ENCODE data around the gene AIPL1. TPM values are rescaled to one million over a fixed set of nuclear protein-coding genes. Genes with fewer than 3 reads are reported as not detected.

Gene AIPL1
- polyA plus RNA-seq, 10 donors, result 0.07 TPM; not detected in 9

- DNase-seq, result peak; percentile 59 to 79 (median 68)
These were observed 13.0 kb downstream of the AIPL1 start for GRCh38 chr17:6421700-6422604.

DNA sequence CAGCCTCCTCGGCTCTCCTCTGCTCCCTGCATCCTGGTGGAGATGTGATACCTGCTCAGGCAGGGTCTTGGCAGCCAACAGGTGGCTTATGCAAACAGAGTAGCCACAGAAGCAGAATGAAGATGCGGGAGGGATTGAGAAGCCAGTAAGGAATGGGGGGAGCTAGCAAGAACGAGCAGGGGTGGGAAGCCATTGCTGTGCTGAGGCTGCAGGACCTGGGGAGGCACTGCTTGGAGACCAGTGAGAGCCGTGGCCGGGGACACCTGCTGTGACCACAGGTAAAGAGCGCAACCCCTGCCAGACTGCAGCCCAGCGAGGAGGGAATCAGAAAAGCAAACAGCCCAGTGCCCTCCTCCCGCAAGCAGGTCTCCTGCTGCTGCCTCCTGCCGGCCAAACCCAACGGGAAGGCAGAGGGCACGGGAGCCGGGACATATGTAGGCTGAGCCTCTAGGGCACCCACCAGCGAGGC lies 14.7 kb downstream of the AIPL1 start:
- DNase-seq, result no peak

DNA sequence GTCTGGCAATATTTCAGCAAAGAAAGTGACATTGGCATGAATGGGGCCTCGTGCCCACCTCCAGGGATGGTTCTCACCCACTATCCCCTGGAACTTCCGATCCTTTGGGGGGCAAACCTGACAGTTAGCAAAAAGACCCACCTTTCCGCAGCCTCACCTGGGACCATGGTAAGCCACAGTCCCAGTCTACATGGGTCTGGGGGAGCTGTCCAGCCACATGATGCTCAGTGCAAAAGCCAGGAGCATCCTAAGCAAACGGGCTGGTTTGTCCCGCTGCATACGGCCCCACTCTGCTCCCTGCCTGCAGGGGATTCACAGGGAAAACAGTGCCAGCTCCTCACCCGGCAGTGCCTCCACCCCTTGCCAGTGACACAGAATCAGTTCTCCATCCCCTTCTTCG lies 19.3 kb downstream of the AIPL1 start:
- no peak for DNase-seq

DNA sequence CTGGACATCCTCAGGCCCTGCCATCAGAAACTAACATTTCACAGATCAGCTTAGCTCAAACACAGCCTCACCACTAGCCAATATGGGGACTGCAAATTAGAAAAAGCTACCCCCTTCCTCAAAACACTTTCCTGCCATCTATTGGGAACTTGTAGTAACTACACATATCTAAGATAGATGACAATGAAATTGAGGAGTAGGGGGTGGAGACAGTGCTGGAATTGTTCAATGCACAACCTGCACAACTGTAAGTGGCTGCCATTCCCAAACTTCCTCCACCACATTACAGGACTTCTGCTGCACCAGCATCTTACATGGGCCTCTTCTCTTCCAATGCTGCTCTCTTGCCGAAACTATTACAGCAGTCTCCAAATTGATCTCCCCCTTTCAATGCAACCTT lies 21.9 kb downstream of the AIPL1 start:
- DNase-seq, result peak in 2 of 3 donors; percentile 13 to 19

DNA sequence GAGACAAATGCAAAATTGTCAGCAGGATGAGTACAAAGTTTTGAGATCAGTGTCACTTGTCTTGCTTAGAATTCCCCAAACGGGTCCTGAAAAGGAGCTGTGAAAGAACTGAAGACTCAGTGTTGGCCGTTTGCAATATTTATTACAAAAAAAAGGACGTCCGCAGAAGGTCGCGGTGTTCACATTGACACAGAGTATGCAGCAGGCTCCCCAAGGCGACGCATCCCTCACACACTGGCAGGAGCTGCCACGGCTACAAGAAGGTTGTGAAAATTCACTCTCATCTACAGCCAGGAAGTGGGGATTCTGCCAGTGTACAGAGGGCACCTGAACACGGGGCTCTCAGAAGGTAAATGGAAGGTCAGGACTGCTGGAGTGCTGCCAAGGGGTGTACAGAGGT lies 26.2 kb downstream of the AIPL1 start:
- DNase-seq, result no peak

DNA sequence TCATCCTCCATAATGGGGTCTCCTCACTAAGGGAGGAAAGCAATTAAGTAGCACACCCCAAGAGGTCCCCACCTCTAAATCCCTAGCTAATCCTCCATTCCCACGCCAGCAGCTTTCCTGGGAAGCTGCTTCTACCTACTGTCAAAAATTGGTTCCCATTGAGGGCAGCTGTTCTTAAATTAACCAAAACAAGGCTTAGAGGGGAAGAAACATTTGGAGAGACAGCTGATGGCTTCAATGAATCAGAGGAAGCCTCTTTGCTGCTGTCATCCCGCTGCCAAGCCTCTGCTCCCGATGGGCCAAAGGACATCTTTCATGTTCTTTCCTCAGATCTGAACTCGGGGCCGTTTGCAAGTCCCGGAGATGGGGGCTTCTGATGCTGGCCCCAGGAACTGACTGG lies 26.6 kb downstream of the AIPL1 start:
- DNase-seq, result peak in 1 of 3 donors; percentile 10

- no peak for DNase-seq
These were observed 32.7 kb downstream of the AIPL1 start for GRCh38 chr17:6402258-6402657.

- DNase-seq, result no peak
These were observed 36.0 kb downstream of the AIPL1 start for GRCh38 chr17:6398955-6399354.

DNA sequence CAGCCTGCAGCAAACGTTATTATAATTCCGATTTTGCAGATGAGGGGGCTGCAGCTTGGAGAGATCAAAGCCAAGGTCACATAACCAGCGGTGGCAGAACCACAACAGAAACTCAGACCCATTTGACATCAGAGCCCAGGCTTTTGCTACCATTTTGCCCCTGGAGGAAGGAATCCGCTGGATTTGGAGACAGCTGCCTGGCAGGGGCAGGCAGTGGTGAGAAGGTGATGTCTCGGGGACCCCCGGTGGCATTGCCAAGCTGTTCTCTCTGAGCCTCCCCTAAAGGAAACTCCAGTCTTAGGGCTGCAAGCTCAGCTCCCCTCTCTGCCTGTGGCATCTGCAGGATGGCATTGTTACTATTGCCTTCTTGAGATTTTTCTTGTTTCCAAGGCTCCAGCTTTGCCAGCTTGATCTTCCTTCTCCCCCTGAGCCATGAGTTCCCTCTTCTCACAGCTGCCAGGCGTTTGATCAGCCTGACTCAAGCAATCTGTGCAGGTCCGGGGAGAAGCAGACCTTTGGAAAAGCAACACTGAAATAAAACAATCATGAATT lies 40.8 kb downstream of the AIPL1 start:
- no peak for DNase-seq

GRCh38 chr17:6393351-6393952 lies 41.5 kb downstream of the AIPL1 start:
- DNase-seq, result no peak

- no peak for DNase-seq
These were observed 42.1 kb downstream of the AIPL1 start for GRCh38 chr17:6392609-6393350.

- no peak for DNase-seq
These were observed 46.5 kb downstream of the AIPL1 start for GRCh38 chr17:6388416-6388815.

DNA sequence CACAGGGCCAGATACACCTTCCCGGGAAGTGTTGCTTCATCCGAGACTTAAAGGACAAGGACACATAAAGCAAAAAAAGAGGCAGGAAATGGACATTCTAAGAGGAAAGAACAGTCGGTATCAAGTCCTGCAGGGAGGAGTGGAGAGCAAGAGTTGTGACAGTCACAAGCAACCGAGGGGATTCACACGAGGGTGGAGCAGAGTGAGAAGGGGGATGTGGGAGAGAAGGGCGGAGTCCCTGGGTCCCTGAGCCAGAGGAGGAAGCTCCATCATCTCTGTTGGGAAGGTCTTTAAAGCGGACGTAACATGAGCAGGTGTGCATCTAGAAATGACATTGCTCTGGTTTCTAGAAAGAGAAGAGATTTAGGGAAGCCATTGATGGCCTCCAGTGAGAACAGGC lies 47.1 kb downstream of the AIPL1 start:
- no peak for DNase-seq

GRCh38 chr17:6387442-6387841 lies 47.5 kb downstream of the AIPL1 start:
- no peak for DNase-seq

DNA sequence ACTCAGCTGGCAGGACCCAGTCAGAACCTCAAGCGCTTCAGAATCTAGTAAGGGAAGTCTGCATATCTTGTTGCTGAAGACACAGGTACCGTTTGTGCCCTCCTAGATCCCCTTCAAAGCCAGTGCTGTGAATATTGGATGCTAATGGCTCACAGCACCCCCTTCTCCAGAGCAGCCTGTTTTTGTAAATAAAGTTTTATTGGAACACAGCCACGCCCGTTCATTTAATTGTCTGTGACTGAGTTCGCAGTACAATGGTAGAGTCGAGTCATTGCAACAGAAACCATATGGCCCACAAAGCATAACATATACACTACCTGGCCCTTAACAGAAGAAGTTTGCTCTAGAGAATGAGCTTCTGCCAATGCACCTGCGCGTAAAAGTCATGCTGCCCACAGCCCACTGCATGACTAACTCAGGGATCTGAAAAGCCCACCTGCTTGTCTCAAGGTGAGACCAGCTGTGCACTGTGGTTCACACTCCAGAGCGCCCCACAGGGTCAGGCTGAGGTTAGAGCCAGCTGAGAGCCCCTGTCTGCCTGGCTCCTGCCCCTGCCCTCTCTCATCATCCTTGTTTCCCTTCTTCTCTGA lies 48.8 kb downstream of the AIPL1 start:
- no peak for DNase-seq

DNA sequence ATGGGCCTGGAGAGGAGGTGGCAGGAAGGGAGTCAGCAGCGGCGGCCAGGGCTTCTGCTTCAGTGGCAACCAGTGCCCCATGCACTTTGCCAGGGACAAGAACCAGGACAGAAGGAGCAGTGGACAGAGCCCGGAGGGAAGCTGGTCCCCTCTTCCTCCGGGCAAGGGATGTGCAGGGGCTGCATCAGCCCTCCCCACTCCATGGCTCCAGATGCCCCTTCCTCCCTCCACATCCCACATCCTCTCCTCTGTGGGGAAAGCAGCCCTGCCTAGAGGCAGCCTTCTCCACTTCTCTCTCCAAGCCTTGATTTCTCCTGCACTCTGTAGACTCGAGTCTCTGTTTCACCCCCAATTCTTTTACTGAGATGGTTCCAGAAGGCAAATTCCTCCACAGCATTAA lies 50.4 kb downstream of the AIPL1 start:
- DNase-seq, result no peak

GRCh38 chr17:6381526-6382465 lies 53.1 kb downstream of the AIPL1 start:
- no peak for DNase-seq

- DNase-seq, result no peak
These were observed 53.9 kb downstream of the AIPL1 start for GRCh38 chr17:6380915-6381438.

- DNase-seq, result no peak
These were observed 57.0 kb downstream of the AIPL1 start for GRCh38 chr17:6377906-6378305.

DNA sequence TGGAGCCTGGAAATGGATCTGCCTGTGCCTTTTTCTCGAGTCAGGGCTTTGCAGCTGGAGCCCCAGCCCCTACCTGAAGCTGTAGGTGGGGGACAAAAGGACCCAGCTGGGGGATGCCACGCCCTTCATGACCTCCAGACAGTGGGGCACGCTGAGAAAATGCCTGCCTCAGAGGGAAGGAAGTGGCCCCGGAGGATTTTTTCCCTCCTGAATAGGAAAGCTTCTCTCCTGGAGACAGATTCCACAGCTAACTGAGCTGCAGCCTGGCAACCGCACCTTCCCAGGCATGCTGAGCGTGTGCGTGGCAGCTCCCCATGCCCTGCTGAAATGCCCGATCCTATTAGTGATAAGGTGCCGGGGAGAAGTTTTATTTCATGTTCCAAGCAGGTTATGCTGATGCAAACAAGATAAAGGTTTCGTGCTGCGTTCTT lies 58.0 kb downstream of the AIPL1 start:
- DNase-seq, result no peak

All from muscle of back (tissue), 11 donors.